Gastroesophageal sphincter (tissue), 3 donors: ENCODE data around the gene FNDC3B.

ENCODE experiments used
- CTCF ChIP-seq, 4 experiments: fragments of 200-600 bp in 2 of 4; fragments of 450-650 bp in 2 of 4; sonication (generic) in 1 of 4; IDR thresholded peaks; one replicate each; pipeline ENCODE4 v1.5.1; 2017 to 2019; ENCODE audit warnings: antibody characterized with exemption in 4 of 4, mild to moderate bottlenecking in 2 of 4, moderate library complexity in 2 of 4
- EP300 ChIP-seq: sonication (generic); formaldehyde crosslinking; IDR thresholded peaks from one replicate; pipeline ENCODE4 v1.6.1; 2017; ENCODE audit warnings: antibody characterized with exemption, mild to moderate bottlenecking
- POLR2A ChIP-seq, 2 donors: fragments of 450-650 bp; IDR thresholded peaks; one replicate each; pipeline ENCODE4 v1.6.1; 2017; ENCODE audit warnings: antibody characterized with exemption in 2 of 2, mild to moderate bottlenecking in 2 of 2, moderate library complexity in 1 of 2
- POLR2AphosphoS5 ChIP-seq: sonication (generic); formaldehyde crosslinking; IDR thresholded peaks from one replicate; pipeline ENCODE4 v1.6.1; 2017; ENCODE audit warnings: antibody characterized with exemption

GRCh38 chr3:172151651-172152649 is 112.6 kb downstream of the FNDC3B start:
- TF ChIP-seq POLR2A (IDR thresholded peaks at IDR 0.05) (no peak), CTCF (IDR thresholded peaks at IDR 0.05) (no peak), POLR2AphosphoS5 (no peak), EP300 (no peak)
